Measurements from ENCODE around the gene FOXO3.
"Not testable (repeated sequence)": the region's sequence is repeated elsewhere in the genome, so short reads cannot be mapped to it uniquely, and the experiment has no call there.

FOXO3 gene

GRCh38 chr6:108658785-108659184, 98.1 kb downstream of the FOXO3 start:
- DNase-seq (ENCODE audit: low read depth in 2 of 2) = not testable (repeated sequence)

GRCh38 chr6:108660251-108660650, 99.5 kb downstream of the FOXO3 start:
- no peak for DNase-seq (ENCODE audit: low read depth in 2 of 2)

GRCh38 chr6:108661430-108661829, 100.7 kb downstream of the FOXO3 start:
- no peak for DNase-seq (ENCODE audit: low read depth in 2 of 2)

- DNase-seq (ENCODE audit: low read depth in 2 of 2) = no peak
Observed at GRCh38 chr6:108661982-108662381, 101.3 kb downstream of the FOXO3 start.

GRCh38 chr6:108662702-108663101, 102.0 kb downstream of the FOXO3 start:
- DNase-seq (ENCODE audit: low read depth in 2 of 2) = no peak

- DNase-seq (ENCODE audit: low read depth in 2 of 2) = not testable (repeated sequence)
Observed at GRCh38 chr6:108663494-108664064, 102.9 kb downstream of the FOXO3 start.

- no peak for DNase-seq (ENCODE audit: low read depth in 2 of 2)
Observed at GRCh38 chr6:108665495-108666196, 104.9 kb downstream of the FOXO3 start.

GRCh38 chr6:108666656-108667260, 106.0 kb downstream of the FOXO3 start:
- no peak for DNase-seq (ENCODE audit: low read depth in 2 of 2)

GRCh38 chr6:108667993-108668392, 107.3 kb downstream of the FOXO3 start:
- no peak for DNase-seq (ENCODE audit: low read depth in 2 of 2)

- DNase-seq (ENCODE audit: low read depth in 2 of 2) = no peak
Observed at GRCh38 chr6:108669673-108670072, 109.0 kb downstream of the FOXO3 start.

GRCh38 chr6:108671175-108671574, 110.5 kb downstream of the FOXO3 start:
- no peak for DNase-seq (ENCODE audit: low read depth in 2 of 2)

GRCh38 chr6:108671790-108672189, 111.1 kb downstream of the FOXO3 start:
- DNase-seq (ENCODE audit: low read depth in 2 of 2) = no peak

GRCh38 chr6:108672641-108673040, 111.9 kb downstream of the FOXO3 start:
- no peak for DNase-seq (ENCODE audit: low read depth in 2 of 2)

GRCh38 chr6:108673153-108673552, 112.4 kb downstream of the FOXO3 start:
- DNase-seq (ENCODE audit: low read depth in 2 of 2) = no peak

GRCh38 chr6:108673602-108674001, 112.9 kb downstream of the FOXO3 start:
- no peak for DNase-seq (ENCODE audit: low read depth in 2 of 2)

GRCh38 chr6:108675226-108676200, 114.8 kb downstream of the FOXO3 start:
- no peak for DNase-seq (ENCODE audit: low read depth in 2 of 2)

- DNase-seq (ENCODE audit: low read depth in 2 of 2) = peak in 1 of 2 experiments; percentile 20
Observed at GRCh38 chr6:108676555-108676954, 115.8 kb downstream of the FOXO3 start.

GRCh38 chr6:108677357-108677756, 116.6 kb downstream of the FOXO3 start:
- no peak for DNase-seq (ENCODE audit: low read depth in 2 of 2)

GRCh38 chr6:108677894-108678293, 117.2 kb downstream of the FOXO3 start:
- no peak for DNase-seq (ENCODE audit: low read depth in 2 of 2)

GRCh38 chr6:108680314-108680713, 119.6 kb downstream of the FOXO3 start:
- DNase-seq (ENCODE audit: low read depth in 2 of 2) = not testable (repeated sequence)

- peak in 1 of 2 experiments; percentile 10 for DNase-seq (ENCODE audit: low read depth in 2 of 2)
Observed at GRCh38 chr6:108681721-108682120, 121.0 kb downstream of the FOXO3 start.
